H1 (cell line): ENCODE measurements around the gene ADGRL2.

Experiments used
- BCL11A ChIP-seq, 2 experiments: IDR thresholded peaks; one replicate each; pipeline ENCODE4 v1.6.1; 2011; ENCODE audit warnings: low read depth in 2 of 2, low read length in 2 of 2, mild to moderate bottlenecking in 2 of 2
- RAD21 ChIP-seq, 2 experiments: IDR thresholded peaks in 1 of 2; conservative IDR thresholded peaks in 1 of 2; 2 replicates each; pipeline ENCODE4 v1.6.1; 2011; ENCODE audit warnings: low read depth in 2 of 2, low read length in 2 of 2, improper control_type of control experiment in 1 of 2, inconsistent platforms in 1 of 2, mild to moderate bottlenecking in 1 of 2, moderate library complexity in 1 of 2
- SAP30 ChIP-seq: fragments of 300-600 bp; sonication (generic); IDR thresholded peaks from 2 replicates; pipeline ENCODE4 v1.7.1; 2012; ENCODE audit warnings: low read length, moderate library complexity, mild to moderate bottlenecking, inconsistent platforms; ENCODE audit not compliant: insufficient read depth, insufficient replicate concordance
- SIN3A ChIP-seq, 2 experiments: IDR thresholded peaks in 1 of 2; conservative IDR thresholded peaks in 1 of 2; 2 replicates each; pipeline ENCODE4 v1.6.1; 2011 to 2012; ENCODE audit warnings: low read length in 2 of 2, improper control_type of control experiment in 1 of 2, low read depth in 1 of 2, mild to moderate bottlenecking in 1 of 2
- ZNF274 ChIP-seq: IDR thresholded peaks from 2 replicates; pipeline ENCODE4 v1.7.0; 2012; ENCODE audit warnings: low read length, borderline replicate concordance; ENCODE audit errors: extremely low read depth

DNA sequence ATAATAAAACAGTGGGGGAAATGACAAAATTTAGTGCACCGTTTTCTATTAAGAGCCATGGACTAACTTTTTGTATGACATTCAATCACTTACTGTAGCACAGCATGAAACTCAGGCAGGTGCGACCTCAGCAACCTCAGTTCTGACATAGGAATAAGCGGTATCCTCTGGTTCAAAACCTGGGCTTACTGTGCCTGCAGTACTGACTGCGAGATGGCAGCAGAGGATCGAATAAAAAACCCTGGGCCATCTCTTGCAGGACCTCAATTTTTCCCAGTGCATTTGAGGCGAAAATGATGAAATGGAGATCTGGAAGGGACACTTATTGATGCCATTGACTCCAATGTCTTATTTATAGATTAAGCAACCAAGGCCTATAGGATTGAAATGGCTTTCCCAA lies 214.7 kb downstream of the ADGRL2 start:
- peak; percentile 40 to 55; a peak in 3 of 4 replicates for TF ChIP-seq RAD21 (IDR thresholded peaks at IDR 0.05 in 1 of 2, conservative IDR thresholded peaks at IDR 0.05 in 1 of 2; ENCODE audit: low read depth in 2 of 2, low read length in 2 of 2)
- TF ChIP-seq ZNF274: no peak
- no peak for TF ChIP-seq SAP30
- no peak for TF ChIP-seq SIN3A (conservative IDR thresholded peaks at IDR 0.05 in 1 of 2, IDR thresholded peaks at IDR 0.05 in 1 of 2; ENCODE audit: low read depth in 1 of 2, low read length in 2 of 2)
- TF ChIP-seq BCL11A (IDR thresholded peaks at IDR 0.05; ENCODE audit: low read depth in 2 of 2, low read length in 2 of 2): no peak
